Measurements from ENCODE around the gene TP53BP1. TPM values are rescaled to one million over a fixed set of nuclear protein-coding genes. Genes with fewer than 3 reads are reported as not detected.

Gene TP53BP1
- total RNA-seq, 1 experiment from 2014 or later, result 54.1 TPM

- TF ChIP-seq ZBTB33 (IDR thresholded peaks at IDR 0.05; ENCODE audit: extremely low read depth, insufficient replicate concordance, low read length), result no peak
- no peak for TF ChIP-seq ZFX (IDR thresholded peaks at IDR 0.05)
- no peak for TF ChIP-seq FOSL1 (IDR thresholded peaks at IDR 0.05; ENCODE audit: low read depth)
Observed at GRCh38 chr15:43508421-43508820, 15.5 kb upstream of the TP53BP1 start (continued).

GRCh38 chr15:43505738-43506137 is 12.8 kb upstream of the TP53BP1 start:
- ChIA-PET CTCF (interaction anchor here (1.5 kb wide), 1 partner anchor 9 kb away, joined by 4 read pairs; no protein-coding TSS in a partner anchor), POLR2A (no interaction called here), RAD21 (ENCODE audit: low non-redundant PET in 1 of 2, low total read pairs in 2 of 2, uncharacterized antibody in 2 of 2, unreplicated experiment in 2 of 2) (no interaction called here)
- TF ChIP-seq CEBPB (IDR thresholded peaks at IDR 0.05; ENCODE audit: low read depth), result no peak
- no peak overlapping the region for H3K9ac ChIP-seq (ENCODE audit: low read length)
- no peaks in the 10 kb centered on the region for H3K36me3 ChIP-seq (ENCODE audit: control insufficient read depth in 1 of 2, insufficient read depth in 2 of 2, low read length in 2 of 2)
- H3K9me3 ChIP-seq (ENCODE audit: control insufficient read depth in 1 of 2, insufficient read depth in 1 of 2, low read depth in 1 of 2, low read length in 2 of 2), result no peaks in the 10 kb centered on the region
- no peaks in the 10 kb centered on the region for H3K79me2 ChIP-seq (ENCODE audit: insufficient read depth, low read length)
- no peak overlapping the region for H3K27ac ChIP-seq (ENCODE audit: low read depth, low read length)
- ATAC-seq (no peak), DNase-seq (ENCODE audit: low read depth, low spot score) (no peak)
- no peak overlapping the region for H3K4me2 ChIP-seq (ENCODE audit: low read length)
- no peak overlapping the region for H2AFZ ChIP-seq (ENCODE audit: low read depth, low read length, poor library complexity, severe bottlenecking)
- H3K9me2 ChIP-seq (ENCODE audit: insufficient read depth), result no peaks in the 10 kb centered on the region
- no peak overlapping the region for H3K4me3 ChIP-seq (replicated peaks in 1 of 2; ENCODE audit: low read depth in 1 of 2, low read length in 2 of 2)
- no peaks in the 10 kb centered on the region for H3K27me3 ChIP-seq (ENCODE audit: insufficient read depth, low read length)
- BruUV-seq (replicated peaks), result no TSS peak
- peaks cover 9 to 12% of the 10 kb centered on the region in 2 experiments; a peak in 2 of 4 replicates for H3K4me1 ChIP-seq (ENCODE audit: control insufficient read depth in 1 of 2, insufficient read depth in 2 of 2, low read length in 2 of 2)
- no peaks in the 10 kb centered on the region for H4K20me1 ChIP-seq (ENCODE audit: insufficient read depth)
- intact Hi-C loops (cut with micrococcal nuclease), result no loop called here

GRCh38 chr15:43499635-43500034 is 6.7 kb upstream of the TP53BP1 start:
- Histone ChIP-seq H3K79me2 (ENCODE audit: insufficient read depth, low read length) (no peaks in the 10 kb centered on the region), H3K4me1 (ENCODE audit: control insufficient read depth in 1 of 2, insufficient read depth in 2 of 2, low read length in 2 of 2) (no peaks in the 10 kb centered on the region), H3K9me2 (ENCODE audit: insufficient read depth) (no peaks in the 10 kb centered on the region), H3K27ac (ENCODE audit: low read depth, low read length) (no peak overlapping the region), H4K20me1 (ENCODE audit: insufficient read depth) (no peaks in the 10 kb centered on the region), H3K9me3 (ENCODE audit: control insufficient read depth in 1 of 2, insufficient read depth in 1 of 2, low read depth in 1 of 2, low read length in 2 of 2) (no peaks in the 10 kb centered on the region), H2AFZ (ENCODE audit: low read depth, low read length, poor library complexity, severe bottlenecking) (no peak overlapping the region), H3K4me3 (replicated peaks in 1 of 2; ENCODE audit: low read depth in 1 of 2, low read length in 2 of 2) (no peak overlapping the region), H3K9ac (ENCODE audit: low read length) (no peak overlapping the region), H3K4me2 (ENCODE audit: low read length) (no peak overlapping the region), H3K27me3 (ENCODE audit: insufficient read depth, low read length) (no peaks in the 10 kb centered on the region), H3K36me3 (ENCODE audit: control insufficient read depth in 1 of 2, insufficient read depth in 2 of 2, low read length in 2 of 2) (no peaks in the 10 kb centered on the region)
- no peak for ATAC-seq
- intact Hi-C loops (cut with micrococcal nuclease), result no loop called here
- no peak for DNase-seq (ENCODE audit: low read depth, low spot score)
- BruUV-seq (replicated peaks), result no TSS peak
- ChIA-PET RAD21 (ENCODE audit: low non-redundant PET in 1 of 2, low total read pairs in 2 of 2, uncharacterized antibody in 2 of 2, unreplicated experiment in 2 of 2) (no interaction called here), POLR2A (no interaction called here), CTCF (no interaction called here)
- TF ChIP-seq EZH2 (IDR thresholded peaks at IDR 0.05) (no peak), RAD21 (IDR thresholded peaks at IDR 0.05; ENCODE audit: low read depth) (no peak), SRF (IDR thresholded peaks at IDR 0.05; ENCODE audit: low read depth) (no peak), CTCF (IDR thresholded peaks at IDR 0.05 in 2 of 3, conservative IDR thresholded peaks at IDR 0.05 in 1 of 3; ENCODE audit: borderline replicate concordance in 1 of 3, insufficient read depth in 1 of 3, low read depth in 2 of 3, low read length in 2 of 3) (no peak), EZH2phosphoT487 (IDR thresholded peaks at IDR 0.05; ENCODE audit: borderline replicate concordance) (no peak), ZNF274 (IDR thresholded peaks at IDR 0.05; ENCODE audit: low read depth, low read length) (no peak), SP1 (IDR thresholded peaks at IDR 0.05; ENCODE audit: low read depth) (no peak), ATF3 (IDR thresholded peaks at IDR 0.05) (no peak), CEBPB (IDR thresholded peaks at IDR 0.05; ENCODE audit: low read depth) (no peak), JUND (IDR thresholded peaks at IDR 0.05) (no peak), POLR2AphosphoS5 (IDR thresholded peaks at IDR 0.05; ENCODE audit: low read depth, low read length) (no peak), YY1 (IDR thresholded peaks at IDR 0.05; ENCODE audit: extremely low read depth, insufficient replicate concordance, low read depth, low read length) (no peak)

Data from HCT116 (cell line).